Activated CD4-positive, alpha-beta memory T cell treated with anti-CD3 and anti-CD28 coated beads for 36 hours (primary cell): Measurements from ENCODE around the gene CA5A. TPM values are rescaled to one million over a fixed set of nuclear protein-coding genes. Genes with fewer than 3 reads are reported as not detected.
"Not testable (repeated sequence)": the region's sequence is repeated elsewhere in the genome, so short reads cannot be mapped to it uniquely, and the experiment has no call there.

ENCODE experiments used
- CTCF ChIA-PET: fragments of 350-600 bp; sonication (Branson Sonifier 250); formaldehyde crosslinking; loops from one replicate; lab custom pipeline; 2021; ENCODE audit warnings: antibody characterized with exemption, inconsistent platforms; lab: Charles Lee
- POLR2A ChIA-PET: fragments of 350-600 bp; sonication (Branson Sonifier 250); formaldehyde crosslinking; loops from one replicate; lab custom pipeline; 2021; ENCODE audit warnings: antibody characterized with exemption; lab: Charles Lee
- DNase-seq: peaks from one replicate; pipeline ENCODE4 v3.0.0-alpha.2; 2020
- H3K27ac Mint-ChIP-seq: one replicate; pipeline ENCODE4 v1.8.0; 2021; ENCODE audit warnings: mixed read lengths
- H3K27me3 Mint-ChIP-seq: one replicate; pipeline ENCODE4 v1.8.0; 2021; ENCODE audit warnings: mixed read lengths
- H3K36me3 Mint-ChIP-seq: one replicate; pipeline ENCODE4 v1.8.0; 2021; ENCODE audit warnings: mixed read lengths
- H3K4me1 Mint-ChIP-seq: one replicate; pipeline ENCODE4 v1.8.0; 2021; ENCODE audit warnings: low read depth, mixed read lengths
- H3K4me3 Mint-ChIP-seq: one replicate; pipeline ENCODE4 v1.8.0; 2021; ENCODE audit warnings: mild to moderate bottlenecking, mixed read lengths
- H3K9me3 Mint-ChIP-seq: one replicate; pipeline ENCODE4 v1.8.0; 2021; ENCODE audit warnings: mixed read lengths
- intact Hi-C: fragments of 100-400 bp; cut with micrococcal nuclease; formaldehyde crosslinking; loops from one replicate; pipeline ENCODE4 v1.15.1; 2023
- total RNA-seq, 2 experiments: library from RNA; stranded (reverse); gene quantifications; one replicate each; pipeline ENCODE4 v1.2.3, GENCODE V29; 2021

Gene CA5A
- total RNA-seq, 2 experiments from 2014 or later: not detected

- not testable (repeated sequence) for H3K27me3 Mint-ChIP-seq, H3K9me3 Mint-ChIP-seq
- POLR2A ChIA-PET: interaction anchor here (0.8 to 7.5 kb wide), 13 partner anchors 8 to 586 kb away, joined by 3 to 103 read pairs (median 6); partner anchors contain the start of genes BANP and KLHDC4
- peak; percentile 91 for DNase-seq
- H3K27ac Mint-ChIP-seq: peak overlapping the region; percentile 100
- intact Hi-C loops: loop anchor here (2.0 kb wide), 1 partner anchor 82 kb away; the partner anchor contains the start of gene BANP
- H3K4me1 Mint-ChIP-seq: peaks cover 55% of the 10 kb centered on the region
- H3K4me3 Mint-ChIP-seq: peak overlapping the region; percentile 100
- CTCF ChIA-PET: interaction anchor here (1.0 to 15.0 kb wide), 4 partner anchors 16 to 88 kb away, joined by 4 to 275 read pairs (median 114); no protein-coding TSS in a partner anchor
- H3K36me3 Mint-ChIP-seq: peaks cover 48% of the 10 kb centered on the region
These were observed 67.9 kb downstream of the CA5A start for GRCh38 chr16:87868254-87869029.

GRCh38 chr16:87865902-87866555 lies 70.3 kb downstream of the CA5A start:
- H3K27ac Mint-ChIP-seq: peak overlapping the region; percentile 100
- POLR2A ChIA-PET: interaction anchor here (0.6 to 7.5 kb wide), 11 partner anchors 9 to 1229 kb away, joined by 3 to 103 read pairs (median 7); no protein-coding TSS in a partner anchor
- H3K4me3 Mint-ChIP-seq: peak overlapping the region; percentile 100
- not testable (repeated sequence) for H3K27me3 Mint-ChIP-seq, H3K9me3 Mint-ChIP-seq
- peak; percentile 86 for DNase-seq
- peaks cover 55% of the 10 kb centered on the region for H3K4me1 Mint-ChIP-seq
- CTCF ChIA-PET: interaction anchor here (0.6 to 15.0 kb wide), 6 partner anchors 10 to 99 kb away, joined by 3 to 275 read pairs (median 6); no protein-coding TSS in a partner anchor
- intact Hi-C loops: loop anchor here (1.0 kb wide), 1 partner anchor 10 kb away; no protein-coding TSS in a partner anchor
- H3K36me3 Mint-ChIP-seq: peaks cover 67% of the 10 kb centered on the region

GRCh38 chr16:87864331-87864989 lies 71.9 kb downstream of the CA5A start:
- DNase-seq: no peak
- peaks cover 56% of the 10 kb centered on the region for H3K4me1 Mint-ChIP-seq
- peaks cover 79% of the 10 kb centered on the region for H3K36me3 Mint-ChIP-seq
- H3K4me3 Mint-ChIP-seq: peak overlapping the region; percentile 100
- CTCF ChIA-PET: interaction anchor here (10.3 to 15.0 kb wide), 2 partner anchors 12 to 84 kb away, joined by 224 to 275 read pairs; no protein-coding TSS in a partner anchor
- H3K27ac Mint-ChIP-seq: peak overlapping the region; percentile 77
- POLR2A ChIA-PET: interaction anchor here (2.6 to 7.5 kb wide), 3 partner anchors 8 to 32 kb away, joined by 11 to 103 read pairs (median 25); no protein-coding TSS in a partner anchor
- peaks cover 2% of the 10 kb centered on the region for H3K27me3 Mint-ChIP-seq
- no peaks in the 10 kb centered on the region for H3K9me3 Mint-ChIP-seq
- intact Hi-C loops: no loop called here

GRCh38 chr16:87863327-87863635 lies 73.0 kb downstream of the CA5A start:
- Mint-ChIP-seq H3K36me3 (peaks cover 85% of the 10 kb centered on the region), H3K27ac (peak overlapping the region; percentile 33), H3K4me1 (peaks cover 64% of the 10 kb centered on the region), H3K4me3 (peak overlapping the region; percentile 45)
- POLR2A ChIA-PET, DNase-seq, H3K27me3 Mint-ChIP-seq, intact Hi-C loops, H3K9me3 Mint-ChIP-seq: not testable (repeated sequence)
- CTCF ChIA-PET: interaction anchor here (10.3 to 15.0 kb wide), 2 partner anchors 11 to 83 kb away, joined by 224 to 275 read pairs; no protein-coding TSS in a partner anchor

GRCh38 chr16:87862597-87863326 lies 73.6 kb downstream of the CA5A start:
- H3K27me3 Mint-ChIP-seq, POLR2A ChIA-PET, DNase-seq, H3K9me3 Mint-ChIP-seq, intact Hi-C loops, CTCF ChIA-PET: not testable (repeated sequence)
- peak overlapping the region; percentile 45 for H3K4me3 Mint-ChIP-seq
- H3K36me3 Mint-ChIP-seq: peaks cover 83% of the 10 kb centered on the region
- H3K4me1 Mint-ChIP-seq: peaks cover 66% of the 10 kb centered on the region
- peak overlapping the region; percentile 54 for H3K27ac Mint-ChIP-seq

GRCh38 chr16:87861300-87862099 lies 74.8 kb downstream of the CA5A start:
- H3K27ac Mint-ChIP-seq: peak overlapping the region; percentile 38
- H3K4me3 Mint-ChIP-seq, H3K27me3 Mint-ChIP-seq, POLR2A ChIA-PET, intact Hi-C loops, H3K9me3 Mint-ChIP-seq, DNase-seq: not testable (repeated sequence)
- H3K4me1 Mint-ChIP-seq: peaks cover 79% of the 10 kb centered on the region
- H3K36me3 Mint-ChIP-seq: peaks cover 82% of the 10 kb centered on the region
- CTCF ChIA-PET: interaction anchor here (0.6 to 5.0 kb wide), 2 partner anchors 10 to 11 kb away, joined by 6 to 27 read pairs; no protein-coding TSS in a partner anchor

GRCh38 chr16:87860553-87861299 lies 75.6 kb downstream of the CA5A start:
- H3K4me3 Mint-ChIP-seq: peak overlapping the region; percentile 56

GRCh38 chr16:87858151-87858993 lies 78.0 kb downstream of the CA5A start:
- Mint-ChIP-seq H3K27ac (peak overlapping the region; percentile 91), H3K36me3 (peaks cover 75% of the 10 kb centered on the region), H3K4me3 (peak overlapping the region; percentile 17), H3K4me1 (peaks cover 87% of the 10 kb centered on the region)
- not testable (repeated sequence) for H3K27me3 Mint-ChIP-seq, DNase-seq, H3K9me3 Mint-ChIP-seq
- POLR2A ChIA-PET: interaction anchor here (1.2 to 1.3 kb wide), 2 partner anchors 9 to 11 kb away, joined by 3 to 6 read pairs; no protein-coding TSS in a partner anchor
- intact Hi-C loops: loop anchor here (10.0 kb wide), 1 partner anchor 46 kb away; no protein-coding TSS in a partner anchor
- CTCF ChIA-PET: interaction anchor here (0.7 to 5.0 kb wide), 2 partner anchors 8 to 13 kb away, joined by 5 to 27 read pairs; no protein-coding TSS in a partner anchor

More at GRCh38 chr16:87860553-87861299, 75.6 kb downstream of the CA5A start:
- Mint-ChIP-seq H3K27me3 (no peaks in the 10 kb centered on the region), H3K36me3 (peaks cover 80% of the 10 kb centered on the region), H3K27ac (peak overlapping the region; percentile 81), H3K4me1 (peaks cover 80% of the 10 kb centered on the region), H3K9me3 (no peaks in the 10 kb centered on the region)
- POLR2A ChIA-PET: interaction anchor here (2.1 kb wide), 1 partner anchor 81 kb away, joined by 8 read pairs; no protein-coding TSS in a partner anchor
- CTCF ChIA-PET: interaction anchor here (2.0 to 5.0 kb wide), 2 partner anchors 10 to 11 kb away, joined by 8 to 27 read pairs; no protein-coding TSS in a partner anchor
- DNase-seq: peak; percentile 39
- intact Hi-C loops: no loop called here

GRCh38 chr16:87856791-87857228 lies 79.5 kb downstream of the CA5A start:
- POLR2A ChIA-PET: interaction anchor here (2.8 to 3.6 kb wide), 2 partner anchors 9 to 12 kb away, joined by 21 to 25 read pairs; partner anchors contain the start of gene SLC7A5
- Mint-ChIP-seq H3K27ac (peak overlapping the region; percentile 91), H3K36me3 (peaks cover 74% of the 10 kb centered on the region), H3K9me3 (no peaks in the 10 kb centered on the region), H3K27me3 (no peaks in the 10 kb centered on the region), H3K4me3 (peak overlapping the region; percentile 62), H3K4me1 (peaks cover 87% of the 10 kb centered on the region)
- no peak for DNase-seq
- intact Hi-C loops: loop anchor here (1.0 to 10.0 kb wide), 2 partner anchors 9 to 48 kb away; no protein-coding TSS in a partner anchor
- CTCF ChIA-PET: interaction anchor here (1.3 to 8.8 kb wide), 2 partner anchors 14 to 78 kb away, joined by 11 to 224 read pairs; partner anchors contain the start of gene SLC7A5
